RWPE1 (cell line): Measurements from ENCODE around the gene FLAD1.
"Not testable (repeated sequence)": the region's sequence is repeated elsewhere in the genome, so short reads cannot be mapped to it uniquely, and the experiment has no call there.

Experiments
- CTCF ChIA-PET: fragments of 350-600 bp; sonication (Branson Sonifier 250); formaldehyde crosslinking; extraction: SDS; loops from one replicate; lab custom pipeline; 2021; lab: Yijun Ruan, JAX
- POLR2A ChIA-PET: fragments of 400-600 bp; formaldehyde crosslinking; extraction: SDS; loops from one replicate; lab custom pipeline; 2020; ENCODE audit warnings: antibody characterized with exemption; ENCODE audit not compliant: low non-redundant PET; lab: Yijun Ruan, JAX
- DNase-seq: peaks from one replicate; pipeline ENCODE4 v3.0.0; 2012; ENCODE audit warnings: low spot score
- H3K27ac ChIP-seq: fragments of 450-650 bp; 2 replicates; pipeline ENCODE4 v1.5.1; 2017
- TF ChIP-seq, protein P1 (sequence below): fragments of 450-650 bp; conservative IDR thresholded peaks from 2 replicates; pipeline ENCODE4 v1.5.1; 2017; ENCODE audit warnings: low read depth, mild to moderate bottlenecking

FLAD1 gene

DNA sequence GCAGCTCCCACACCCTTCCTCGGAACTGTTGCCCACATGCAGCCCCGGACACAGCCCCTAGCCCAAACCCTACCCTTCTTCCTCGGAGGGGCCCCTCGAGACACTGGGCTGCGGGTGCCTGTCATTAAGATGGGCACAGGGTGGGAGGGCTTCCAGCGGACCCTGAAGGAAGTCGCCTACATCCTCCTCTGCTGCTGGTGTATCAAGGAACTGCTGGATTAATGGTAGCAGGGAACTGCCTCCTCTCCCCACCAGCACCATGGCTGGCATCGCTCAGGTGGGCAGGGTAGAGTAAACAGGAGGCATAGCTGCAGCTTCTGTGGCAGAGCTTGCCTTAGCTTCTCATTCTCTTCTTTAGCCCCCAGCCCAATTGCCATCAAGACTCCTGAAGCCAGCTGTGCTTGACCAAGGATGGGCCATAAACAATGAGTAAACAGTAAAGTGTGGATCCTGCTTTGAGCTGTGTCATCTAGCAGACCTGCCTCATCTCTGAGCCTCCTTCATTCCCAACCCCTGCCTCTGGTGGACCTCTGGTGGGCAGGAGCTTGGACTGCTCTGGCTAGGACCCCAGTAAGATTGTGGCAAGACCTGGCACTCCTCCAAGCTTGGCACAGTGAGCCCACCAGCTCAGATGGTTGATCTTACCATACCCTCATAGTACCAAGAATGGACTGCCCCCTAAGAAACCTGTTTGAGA is 10.6 kb downstream of the FLAD1 start, which contains the start of gene LENEP:
Gene LENEP, plus strand, starts transcription at position 15 of the 697 bp plus-strand sequence. Its CDS starts 22 bp downstream, at position 37.
- POLR2A ChIA-PET: interaction anchor here (0.6 kb wide), 2 partner anchors 10 to 81 kb away, joined by 3 to 8 read pairs; no protein-coding TSS in a partner anchor
- CTCF ChIA-PET: interaction anchor here (0.6 to 5.0 kb wide), 3 partner anchors 20 to 38 kb away, joined by 3 to 22 read pairs (median 4); partner anchors contain the start of gene PBXIP1
- TF ChIP-seq, protein P1, sequence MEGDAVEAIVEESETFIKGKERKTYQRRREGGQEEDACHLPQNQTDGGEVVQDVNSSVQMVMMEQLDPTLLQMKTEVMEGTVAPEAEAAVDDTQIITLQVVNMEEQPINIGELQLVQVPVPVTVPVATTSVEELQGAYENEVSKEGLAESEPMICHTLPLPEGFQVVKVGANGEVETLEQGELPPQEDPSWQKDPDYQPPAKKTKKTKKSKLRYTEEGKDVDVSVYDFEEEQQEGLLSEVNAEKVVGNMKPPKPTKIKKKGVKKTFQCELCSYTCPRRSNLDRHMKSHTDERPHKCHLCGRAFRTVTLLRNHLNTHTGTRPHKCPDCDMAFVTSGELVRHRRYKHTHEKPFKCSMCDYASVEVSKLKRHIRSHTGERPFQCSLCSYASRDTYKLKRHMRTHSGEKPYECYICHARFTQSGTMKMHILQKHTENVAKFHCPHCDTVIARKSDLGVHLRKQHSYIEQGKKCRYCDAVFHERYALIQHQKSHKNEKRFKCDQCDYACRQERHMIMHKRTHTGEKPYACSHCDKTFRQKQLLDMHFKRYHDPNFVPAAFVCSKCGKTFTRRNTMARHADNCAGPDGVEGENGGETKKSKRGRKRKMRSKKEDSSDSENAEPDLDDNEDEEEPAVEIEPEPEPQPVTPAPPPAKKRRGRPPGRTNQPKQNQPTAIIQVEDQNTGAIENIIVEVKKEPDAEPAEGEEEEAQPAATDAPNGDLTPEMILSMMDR: no peak
- no peak for DNase-seq
- peak within 1 kb of the TSS; percentile 71 for H3K27ac ChIP-seq

- DNase-seq: no peak
- ChIA-PET CTCF (interaction anchor here (0.6 to 5.0 kb wide), 3 partner anchors 20 to 32 kb away, joined by 3 to 22 read pairs (median 3); no protein-coding TSS in a partner anchor), POLR2A (no interaction called here)
- TF ChIP-seq, protein P1: no peak
- H3K27ac ChIP-seq: peak overlapping the region; percentile 71
Observed at GRCh38 chr1:154994269-154994587, 11.1 kb downstream of the FLAD1 start.

DNA sequence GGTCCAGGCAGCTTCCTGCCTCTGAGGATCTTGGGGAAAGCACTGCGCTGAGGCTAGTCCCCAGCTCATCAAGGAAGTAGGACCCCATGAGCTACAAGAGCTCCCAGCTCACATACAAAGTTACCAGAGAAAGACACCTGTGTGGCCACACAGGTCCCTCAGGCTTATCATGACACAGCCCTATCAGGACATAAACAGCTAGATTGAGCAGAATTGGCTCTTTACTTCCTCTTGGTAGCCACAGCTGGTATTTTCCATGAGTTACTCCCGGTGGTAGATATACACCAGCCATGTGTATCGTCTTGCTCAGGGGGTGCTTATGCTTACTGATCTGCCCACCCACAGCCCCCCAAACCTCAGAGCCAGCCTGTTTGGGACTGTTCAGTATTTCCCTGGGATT is 11.4 kb downstream of the FLAD1 start:
- TF ChIP-seq, protein P1: no peak
- CTCF ChIA-PET: interaction anchor here (0.8 to 5.0 kb wide), 3 partner anchors 10 to 32 kb away, joined by 3 to 22 read pairs (median 7); no protein-coding TSS in a partner anchor
- DNase-seq: no peak
- H3K27ac ChIP-seq: peak overlapping the region; percentile 71
- POLR2A ChIA-PET: interaction anchor here (0.6 kb wide), 1 partner anchor 9 kb away, joined by 6 read pairs; no protein-coding TSS in a partner anchor

- H3K27ac ChIP-seq: peak overlapping the region; percentile 71
- POLR2A ChIA-PET: interaction anchor here (0.7 kb wide), 1 partner anchor 11 kb away, joined by 3 read pairs; no protein-coding TSS in a partner anchor
- TF ChIP-seq, protein P1: peak; percentile 54
- DNase-seq: not testable (repeated sequence)
- CTCF ChIA-PET: interaction anchor here (0.6 to 5.0 kb wide), 5 partner anchors 11 to 128 kb away, joined by 3 to 22 read pairs (median 6); no protein-coding TSS in a partner anchor
Observed at GRCh38 chr1:154995301-154995983, 12.3 kb downstream of the FLAD1 start.

GRCh38 chr1:154996966-154997701 is 14.0 kb downstream of the FLAD1 start:
- ChIA-PET CTCF (interaction anchor here (0.7 to 5.0 kb wide), 5 partner anchors 20 to 129 kb away, joined by 3 to 22 read pairs (median 3); no protein-coding TSS in a partner anchor), POLR2A (no interaction called here)
- H3K27ac ChIP-seq: peak overlapping the region; percentile 100
- TF ChIP-seq, protein P1: no peak
- no peak for DNase-seq
